Smooth muscle cell (in vitro differentiated cells): ENCODE measurements around the gene GBF1. TPM values are rescaled to one million over a fixed set of nuclear protein-coding genes. Genes with fewer than 3 reads are reported as not detected.
A peak's percentile ranks its signal among the peaks of the same experiment; 100 is the strongest.

ENCODE experiments used
- DNase-seq: peaks from one replicate; lab custom pipeline; 2025; ENCODE audit not compliant: unreplicated experiment; lab: John Stamatoyannopoulos, UW
- H2AFZ ChIP-seq: fragments of 200-600 bp; sonication (generic); 2 replicates; pipeline ENCODE4 v1.6.0; 2016; ENCODE audit warnings: antibody characterized with exemption, low read depth, mild to moderate bottlenecking
- H3F3A ChIP-seq: fragments of 200-600 bp; sonication (generic); 2 replicates; pipeline ENCODE4 v1.6.0; 2017; ENCODE audit warnings: antibody characterized with exemption, low read depth
- H3K27ac ChIP-seq: fragments of 200-600 bp; sonication (generic); 2 replicates; pipeline ENCODE4 v1.5.1; 2016; ENCODE audit warnings: low read depth, mild to moderate bottlenecking
- H3K27me3 ChIP-seq: fragments of 200-600 bp; sonication (generic); 2 replicates; pipeline ENCODE4 v1.6.1; 2016; ENCODE audit warnings: low read depth, mild to moderate bottlenecking
- H3K36me3 ChIP-seq: fragments of 200-600 bp; sonication (generic); 2 replicates; pipeline ENCODE4 v1.5.1; 2016; ENCODE audit warnings: low read depth
- H3K4me1 ChIP-seq: fragments of 200-600 bp; sonication (generic); 2 replicates; pipeline ENCODE4 v1.5.1; 2016; ENCODE audit warnings: low read depth
- H3K4me2 ChIP-seq: fragments of 200-600 bp; sonication (generic); 2 replicates; pipeline ENCODE4 v1.6.0; 2016; ENCODE audit warnings: mild to moderate bottlenecking
- H3K4me3 ChIP-seq: fragments of 200-600 bp; sonication (generic); 2 replicates; pipeline ENCODE4 v1.5.1; 2016; ENCODE audit warnings: mild to moderate bottlenecking
- H3K79me2 ChIP-seq: fragments of 200-600 bp; sonication (generic); 2 replicates; pipeline ENCODE4 v1.6.0; 2016; ENCODE audit warnings: low read depth, mild to moderate bottlenecking
- H3K9ac ChIP-seq: fragments of 200-600 bp; sonication (generic); 2 replicates; pipeline ENCODE4 v1.6.0; 2016; ENCODE audit warnings: low read depth
- H3K9me3 ChIP-seq: fragments of 200-600 bp; sonication (generic); replicated peaks from 2 replicates; pipeline ENCODE4 v1.5.1; 2016; ENCODE audit warnings: low read depth
- H4K20me1 ChIP-seq: fragments of 200-600 bp; sonication (generic); 2 replicates; pipeline ENCODE4 v1.6.0; 2016; ENCODE audit warnings: low read depth
- CTCF ChIP-seq: fragments of 200-600 bp; sonication (generic); IDR thresholded peaks from 2 replicates; pipeline ENCODE4 v1.5.1; 2017; ENCODE audit warnings: borderline replicate concordance, mild to moderate bottlenecking, antibody characterized with exemption; ENCODE audit not compliant: insufficient read depth, poor library complexity, severe bottlenecking
- WGBS: methylation state at CpG from one replicate; pipeline ENCODE4 v1.1.7; 2016; ENCODE audit warnings: low lambda C conversion rate; 5-methylcytosine and 5-hydroxymethylcytosine counted together
- polyA plus RNA-seq: library from polyadenylated mRNA; unstranded; fragments of >200 nt; fragmentation: Nextera tagmentation; extraction: Ambion mirVana; gene quantifications from 2 replicates; pipeline ENCODE4 v1.2.1, GENCODE V29; 2016
- total RNA-seq: library from RNA; depleted of rRNA; stranded (reverse); fragments of >200 nt; gene quantifications from 2 replicates; pipeline ENCODE4 v1.2.3, GENCODE V29; 2014

The GBF1 gene
- total and polyA plus RNA-seq, 2 experiments from 2014 or later: 52.8 to 56.4 TPM

GRCh38 chr10:102420714-102421506 is 175.6 kb downstream of the GBF1 start, which contains the start of gene FBXL15:
FBXL15 (plus strand) TSS chr10:102420836; CDS start chr10:102421130, 294 bp downstream.
- H3K36me3 ChIP-seq: no peaks in the 10 kb centered on the region
- peaks cover 11% of the 10 kb centered on the region for H3F3A ChIP-seq
- H3K4me2 ChIP-seq: peak within 1 kb of the TSS; percentile 98
- TF ChIP-seq CTCF: no peak
- peaks cover 23% of the 10 kb centered on the region for H3K27me3 ChIP-seq
- H3K9ac ChIP-seq: peak within 1 kb of the TSS; percentile 51
- H3K79me2 ChIP-seq: peaks cover 5% of the 10 kb centered on the region
- DNase-seq: peak; percentile 96
- peak within 1 kb of the TSS; percentile 97 for H2AFZ ChIP-seq
- H3K9me3 ChIP-seq: no peaks in the 10 kb centered on the region
- peak within 1 kb of the TSS; percentile 58 for H3K27ac ChIP-seq
- 1% methylated on average over 59 of the region's 66 CpGs for WGBS
- peaks cover 20% of the 10 kb centered on the region for H3K4me1 ChIP-seq
- peaks cover 9% of the 10 kb centered on the region for H4K20me1 ChIP-seq
- H3K4me3 ChIP-seq: peak within 1 kb of the TSS; percentile 86

- DNase-seq: no peak
- H4K20me1 ChIP-seq: peaks cover 9% of the 10 kb centered on the region
- under 1% methylated on average over 14 of the region's 14 CpGs for WGBS
- peak overlapping the region; percentile 58 for H3K27ac ChIP-seq
- H3K4me1 ChIP-seq: peaks cover 20% of the 10 kb centered on the region
- peak overlapping the region; percentile 97 for H2AFZ ChIP-seq
- no peaks in the 10 kb centered on the region for H3K9me3 ChIP-seq
- H3K4me2 ChIP-seq: peak overlapping the region; percentile 98
- H3K36me3 ChIP-seq: no peaks in the 10 kb centered on the region
- peaks cover 23% of the 10 kb centered on the region for H3K27me3 ChIP-seq
- H3K9ac ChIP-seq: peak overlapping the region; percentile 51
- peaks cover 5% of the 10 kb centered on the region for H3K79me2 ChIP-seq
- H3F3A ChIP-seq: peaks cover 11% of the 10 kb centered on the region
- peak overlapping the region; percentile 86 for H3K4me3 ChIP-seq
- no peak for TF ChIP-seq CTCF
These were observed 176.1 kb downstream of the GBF1 start for GRCh38 chr10:102421507-102421756.

- peak overlapping the region; percentile 97 for H2AFZ ChIP-seq
- H3K36me3 ChIP-seq: no peaks in the 10 kb centered on the region
- H3K27me3 ChIP-seq: peaks cover 23% of the 10 kb centered on the region
- no peak for TF ChIP-seq CTCF
- H3K4me2 ChIP-seq: peak overlapping the region; percentile 98
- no peaks in the 10 kb centered on the region for H3K9me3 ChIP-seq
- peaks cover 9% of the 10 kb centered on the region for H4K20me1 ChIP-seq
- WGBS: 2% methylated on average over 57 of the region's 62 CpGs
- H3K79me2 ChIP-seq: peaks cover 5% of the 10 kb centered on the region
- H3K27ac ChIP-seq: peak overlapping the region; percentile 58
- H3K9ac ChIP-seq: peak overlapping the region; percentile 51
- H3F3A ChIP-seq: peaks cover 11% of the 10 kb centered on the region
- peak overlapping the region; percentile 86 for H3K4me3 ChIP-seq
- no peak for DNase-seq
- H3K4me1 ChIP-seq: peaks cover 20% of the 10 kb centered on the region
These were observed 176.6 kb downstream of the GBF1 start for GRCh38 chr10:102421757-102422512.
